Natural killer cell (primary cell): Measurements from ENCODE around the gene LPCAT2. TPM values are rescaled to one million over a fixed set of nuclear protein-coding genes. Genes with fewer than 3 reads are reported as not detected.
"Not testable (repeated sequence)": the region's sequence is repeated elsewhere in the genome, so short reads cannot be mapped to it uniquely, and the experiment has no call there.

Experiments
- ATAC-seq, 3 donors: fragments of 150-1000 bp in 2 of 3; fragments of 200-7000 bp in 1 of 3; cut with Tn5 transposase; 1 replicate in 1 of 3; 2 replicates in 2 of 3; pipeline ENCODE4 v1.10.0; 2021; ENCODE audit warnings: mild to moderate bottlenecking in 2 of 3, moderate library complexity in 2 of 3
- DNase-seq, 2 donors: peaks; one replicate each; pipeline versions ENCODE4 v3.0.0 to v3.0.0-alpha.2; 2013 to 2021; ENCODE audit warnings: mixed read lengths in 1 of 2
- H3K27ac ChIP-seq: one replicate; pipeline ENCODE4 v1.5.1; 2013; ENCODE audit warnings: mild to moderate bottlenecking, low read length
- H3K27me3 ChIP-seq: one replicate; pipeline ENCODE4 v1.6.1; 2013; ENCODE audit warnings: low read length; ENCODE audit not compliant: control insufficient read depth, insufficient read depth
- H3K36me3 ChIP-seq: one replicate; pipeline ENCODE4 v1.6.1; 2013; ENCODE audit warnings: low read length; ENCODE audit not compliant: control insufficient read depth, insufficient read depth
- H3K4me1 ChIP-seq: one replicate; pipeline ENCODE4 v1.6.1; 2013; ENCODE audit warnings: low read length; ENCODE audit not compliant: control insufficient read depth, insufficient read depth
- H3K4me3 ChIP-seq: one replicate; pipeline ENCODE4 v1.5.1; 2013; ENCODE audit warnings: low read length
- H3K9me3 ChIP-seq: one replicate; pipeline ENCODE4 v1.6.1; 2013; ENCODE audit warnings: low read length; ENCODE audit not compliant: control insufficient read depth, insufficient read depth
- H3K27ac Mint-ChIP-seq, 2 donors: one replicate each; pipeline ENCODE4 v1.8.0; 2022; ENCODE audit warnings: mild to moderate bottlenecking in 2 of 2, mixed read lengths in 2 of 2, moderate library complexity in 1 of 2
- H3K27me3 Mint-ChIP-seq, 2 donors: one replicate each; pipeline ENCODE4 v1.8.0; 2022; ENCODE audit warnings: low read depth in 2 of 2, mixed read lengths in 2 of 2
- H3K36me3 Mint-ChIP-seq: one replicate; pipeline ENCODE4 v1.8.0; 2022; ENCODE audit warnings: mixed read lengths
- H3K4me1 Mint-ChIP-seq, 2 donors: one replicate each; pipeline ENCODE4 v1.8.0; 2022; ENCODE audit warnings: mixed read lengths in 2 of 2
- H3K4me3 Mint-ChIP-seq: one replicate; pipeline ENCODE4 v1.8.0; 2022; ENCODE audit warnings: mild to moderate bottlenecking, moderate library complexity, mixed read lengths
- H3K9me3 Mint-ChIP-seq, 2 donors: one replicate each; pipeline ENCODE4 v1.8.0; 2022; ENCODE audit warnings: mixed read lengths in 2 of 2
- CTCF ChIP-seq: fragments of 200-600 bp; IDR thresholded peaks from one replicate; pipeline ENCODE4 v1.8.0; 2022; ENCODE audit warnings: antibody characterized with exemption
- WGBS: methylation state at CpG from one replicate; pipeline ENCODE4 v1.1.7; 2013; ENCODE audit warnings: missing lambda C conversion rate; ENCODE audit not compliant: insufficient coverage; 5-methylcytosine and 5-hydroxymethylcytosine counted together
- intact Hi-C: fragments of 100-400 bp; cut with micrococcal nuclease; formaldehyde crosslinking; loops from one replicate; pipeline ENCODE4 v1.14.2; 2022
- total RNA-seq, 4 donors: library from RNA; stranded (reverse); fragments of 120-200 nt in 1 of 4; gene quantifications; one replicate each; pipeline versions ENCODE4 v1.2.3 to v1.2.4, GENCODE V29; 2013 to 2022

The LPCAT2 gene
- total RNA-seq, 3 donors from 2014 or later (not counting 1 experiment from before 2014, with no cell fraction given), result 1.6 to 23.5 (median 3.1) TPM

GRCh38 chr16:55615071-55615470, 106.2 kb downstream of the LPCAT2 start:
- intact Hi-C loops, result no loop called here
- ATAC-seq (no peak), DNase-seq (no peak)
- H3K27me3 Mint-ChIP-seq, result peaks cover 0 to 9% of the 10 kb centered on the region in 2 donors
- Histone ChIP-seq H3K27ac (no peak overlapping the region), H3K36me3 (no peaks in the 10 kb centered on the region), H3K9me3 (no peaks in the 10 kb centered on the region), H3K4me3 (no peak overlapping the region), H3K4me1 (no peaks in the 10 kb centered on the region), H3K27me3 (no peaks in the 10 kb centered on the region)
- H3K4me1 Mint-ChIP-seq, result no peaks in the 10 kb centered on the region
- WGBS, result 31% methylated on average over 3 of the region's 3 CpGs
- TF ChIP-seq CTCF, result no peak
- H3K4me3 Mint-ChIP-seq, result no peak overlapping the region
- H3K9me3 Mint-ChIP-seq, result peaks cover 0 to 2% of the 10 kb centered on the region in 2 donors
- H3K27ac Mint-ChIP-seq, result no peak overlapping the region
- H3K36me3 Mint-ChIP-seq, result no peaks in the 10 kb centered on the region

GRCh38 chr16:55615670-55616069, 106.8 kb downstream of the LPCAT2 start:
- H3K27ac Mint-ChIP-seq, result not testable (repeated sequence)

GRCh38 chr16:55621771-55622170, 112.9 kb downstream of the LPCAT2 start:
- TF ChIP-seq CTCF, result no peak
- Mint-ChIP-seq H3K36me3 (no peaks in the 10 kb centered on the region), H3K27me3 (peaks cover 0 to 2% of the 10 kb centered on the region in 2 donors), H3K27ac (no peak overlapping the region), H3K9me3 (no peaks in the 10 kb centered on the region), H3K4me1 (no peaks in the 10 kb centered on the region), H3K4me3 (no peak overlapping the region)
- intact Hi-C loops, result no loop called here
- H3K36me3 ChIP-seq, result no peaks in the 10 kb centered on the region
- H3K4me3 ChIP-seq, result no peak overlapping the region
- DNase-seq (no peak), ATAC-seq (no peak)
- H3K9me3 ChIP-seq, result no peaks in the 10 kb centered on the region
- no peaks in the 10 kb centered on the region for H3K4me1 ChIP-seq
- H3K27me3 ChIP-seq, result no peaks in the 10 kb centered on the region
- no peak overlapping the region for H3K27ac ChIP-seq

More at GRCh38 chr16:55615670-55616069, 106.8 kb downstream of the LPCAT2 start:
- intact Hi-C loops, H3K4me3 ChIP-seq, H3K27me3 Mint-ChIP-seq, H3K9me3 Mint-ChIP-seq, DNase-seq, H3K4me1 Mint-ChIP-seq, H3K27ac ChIP-seq, H3K36me3 ChIP-seq, H3K27me3 ChIP-seq, H3K36me3 Mint-ChIP-seq, H3K4me1 ChIP-seq, ATAC-seq, H3K9me3 ChIP-seq, H3K4me3 Mint-ChIP-seq: not testable (repeated sequence)
- 78% methylated on average over 11 of the region's 11 CpGs for WGBS

GRCh38 chr16:55622272-55622671, 113.4 kb downstream of the LPCAT2 start:
- 100% methylated on average over 2 of the region's 3 CpGs for WGBS
- H3K36me3 Mint-ChIP-seq, result no peaks in the 10 kb centered on the region
- no peak for TF ChIP-seq CTCF

More at GRCh38 chr16:55622272-55622671, 113.4 kb downstream of the LPCAT2 start:
- Histone ChIP-seq H3K4me1 (no peaks in the 10 kb centered on the region), H3K4me3 (no peak overlapping the region), H3K9me3 (no peaks in the 10 kb centered on the region), H3K27me3 (no peaks in the 10 kb centered on the region), H3K36me3 (no peaks in the 10 kb centered on the region), H3K27ac (no peak overlapping the region)
- Mint-ChIP-seq H3K27ac (no peak overlapping the region), H3K9me3 (no peaks in the 10 kb centered on the region), H3K27me3 (peaks cover 0 to 2% of the 10 kb centered on the region in 2 donors), H3K4me1 (no peaks in the 10 kb centered on the region), H3K4me3 (no peak overlapping the region)
- DNase-seq (no peak), ATAC-seq (no peak)
- intact Hi-C loops, result no loop called here
